Activated naive CD8-positive, alpha-beta T cell treated with anti-CD3 and anti-CD28 coated beads, Interleukin-2, amount 50 U/mL, for 16 hours (primary cell): Measurements from ENCODE around the gene NR1I3.
A peak's percentile ranks its signal among the peaks of the same experiment; 100 is the strongest.
"Not testable (repeated sequence)": the region's sequence is repeated elsewhere in the genome, so short reads cannot be mapped to it uniquely, and the experiment has no call there.

Source experiments
- DNase-seq: peaks from one replicate; pipeline ENCODE4 v3.0.0-alpha.2; 2020; ENCODE audit warnings: low read depth, low spot score

The NR1I3 gene, protein sequence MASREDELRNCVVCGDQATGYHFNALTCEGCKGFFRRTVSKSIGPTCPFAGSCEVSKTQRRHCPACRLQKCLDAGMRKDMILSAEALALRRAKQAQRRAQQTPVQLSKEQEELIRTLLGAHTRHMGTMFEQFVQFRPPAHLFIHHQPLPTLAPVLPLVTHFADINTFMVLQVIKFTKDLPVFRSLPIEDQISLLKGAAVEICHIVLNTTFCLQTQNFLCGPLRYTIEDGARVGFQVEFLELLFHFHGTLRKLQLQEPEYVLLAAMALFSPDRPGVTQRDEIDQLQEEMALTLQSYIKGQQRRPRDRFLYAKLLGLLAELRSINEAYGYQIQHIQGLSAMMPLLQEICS

GRCh38 chr1:161238039-161238473 is at the start of gene NR1I3:
TSS of gene NR1I3 (minus strand) at chr1:161238203. CDS start at chr1:161236565, 1,638 bp downstream.
- no peak for DNase-seq

DNA sequence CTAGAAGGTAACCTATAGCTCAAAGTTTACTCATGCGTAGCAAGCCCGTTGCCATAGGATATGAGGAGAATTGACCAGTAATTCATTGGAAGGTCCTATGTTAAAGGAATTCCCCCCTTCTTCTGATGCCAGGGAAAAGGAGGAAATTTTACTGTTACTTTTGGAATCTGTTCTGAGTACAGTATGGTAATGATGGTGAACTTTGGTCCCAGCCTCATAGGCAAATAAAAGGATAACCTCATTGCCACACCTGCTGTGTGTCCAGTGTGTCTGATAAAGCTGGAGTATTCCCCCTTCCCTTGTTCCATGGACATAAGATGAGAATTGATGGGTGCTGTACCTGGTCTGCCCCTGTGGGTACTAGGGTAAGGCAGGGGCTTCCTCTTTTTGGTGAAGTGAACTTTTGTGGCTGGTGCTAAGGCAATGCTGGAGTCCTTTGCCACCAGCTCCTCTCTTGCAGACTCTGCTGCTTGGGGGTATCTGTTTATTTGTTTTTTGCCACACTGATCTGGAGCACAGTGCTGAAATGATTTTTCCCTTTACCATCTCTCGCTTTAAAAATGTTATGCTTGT is 49.6 kb upstream of the NR1I3 start:
- DNase-seq = no peak

DNA sequence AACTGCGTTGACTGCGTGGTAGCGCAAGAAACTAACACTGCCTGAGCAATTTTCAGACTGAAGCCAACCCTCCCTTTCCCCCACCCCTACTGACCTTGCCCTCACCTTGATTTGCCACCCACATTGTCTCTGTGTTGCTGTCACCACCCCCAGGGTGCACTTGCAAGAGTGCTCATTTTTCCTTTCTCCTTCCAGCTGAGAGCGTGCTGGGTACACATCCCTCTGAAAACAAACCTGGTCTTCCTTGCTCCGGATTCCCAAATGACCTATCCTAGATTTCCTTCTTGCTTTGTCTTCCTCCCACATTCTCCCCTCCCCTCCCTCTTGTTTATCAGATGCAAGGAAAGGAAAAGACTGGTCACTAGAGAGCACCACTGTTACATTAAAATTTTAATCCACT is 47.5 kb upstream of the NR1I3 start:
- DNase-seq = no peak

GRCh38 chr1:161285113-161285512 is 47.1 kb upstream of the NR1I3 start:
- DNase-seq = no peak

DNA sequence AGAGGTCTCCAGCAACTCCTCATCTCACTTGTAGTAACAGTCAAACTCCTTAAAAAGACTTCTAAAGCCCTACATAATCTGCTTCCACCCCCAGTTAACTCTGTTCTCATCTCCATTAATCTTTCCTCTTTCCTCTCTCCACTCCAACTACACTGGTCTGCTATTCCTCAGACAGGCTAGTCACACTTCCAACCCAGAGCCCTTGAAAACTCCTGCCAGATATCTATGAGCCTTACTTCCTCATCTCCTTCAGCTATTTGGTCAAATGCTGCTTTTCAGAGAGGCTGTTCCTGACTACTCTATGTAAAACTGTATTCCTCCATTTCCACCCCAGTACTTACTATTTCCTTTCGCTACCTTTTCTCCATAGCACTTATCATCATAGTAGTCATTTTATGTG is 45.0 kb upstream of the NR1I3 start:
- DNase-seq = no peak

DNA sequence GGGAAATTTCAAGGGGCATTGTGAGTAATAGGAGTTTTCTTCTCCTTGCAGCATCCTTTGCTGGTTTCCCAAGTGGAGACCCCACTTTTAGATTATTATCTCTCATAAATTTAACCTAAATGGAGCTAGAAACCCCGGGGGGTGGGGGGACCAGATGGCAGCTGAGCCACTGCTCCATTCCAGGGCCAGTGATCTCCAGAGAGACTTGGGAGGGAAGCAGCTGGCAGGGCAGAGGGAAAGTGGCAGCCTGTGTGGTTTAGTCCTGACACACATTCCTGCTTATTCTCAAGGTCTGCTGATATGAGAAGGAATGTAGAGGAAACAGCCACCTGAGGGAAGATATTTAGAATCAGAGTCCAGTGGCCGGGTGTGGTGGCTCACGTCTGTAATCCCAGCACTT is 36.9 kb upstream of the NR1I3 start:
- no peak for DNase-seq

DNA sequence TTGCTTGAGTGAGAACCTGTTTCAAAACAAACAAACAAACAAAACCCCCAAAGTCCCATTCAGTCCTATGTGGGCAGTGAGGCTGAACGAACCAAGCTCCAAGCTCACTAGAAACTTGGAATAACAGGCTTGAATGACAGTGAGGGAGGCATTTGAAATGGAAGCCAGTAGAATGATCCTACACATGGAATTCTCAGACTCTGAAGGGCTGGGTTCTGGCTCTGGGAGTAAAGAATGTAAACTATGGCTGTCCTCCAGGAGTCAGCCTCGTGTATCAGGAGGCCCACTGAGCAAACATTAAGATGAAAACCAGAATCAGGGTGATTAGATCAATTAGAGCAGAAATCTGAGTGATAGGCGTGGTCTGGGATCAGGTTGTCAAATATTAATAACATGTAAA is 35.4 kb upstream of the NR1I3 start:
- no peak for DNase-seq

DNA sequence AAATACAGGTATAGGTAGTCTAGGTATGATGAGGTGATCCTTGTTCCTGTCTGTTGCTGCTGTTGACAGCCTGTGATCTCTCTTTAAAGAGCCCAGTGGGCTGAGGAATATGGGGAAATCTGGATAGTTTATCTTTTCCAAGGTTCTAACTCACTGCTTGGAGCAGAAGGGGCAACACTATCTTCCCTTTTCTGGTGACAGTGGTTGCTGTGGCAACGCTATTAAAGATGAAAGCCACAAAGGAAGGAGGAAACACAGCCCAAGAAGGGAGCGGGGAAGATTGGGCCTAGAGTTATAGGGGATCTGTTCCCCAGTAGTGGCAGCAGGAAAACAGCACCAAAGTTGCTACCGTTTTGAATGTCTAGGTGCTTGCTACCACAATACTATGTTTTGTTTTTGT is 29.3 kb upstream of the NR1I3 start:
- DNase-seq = no peak

DNA sequence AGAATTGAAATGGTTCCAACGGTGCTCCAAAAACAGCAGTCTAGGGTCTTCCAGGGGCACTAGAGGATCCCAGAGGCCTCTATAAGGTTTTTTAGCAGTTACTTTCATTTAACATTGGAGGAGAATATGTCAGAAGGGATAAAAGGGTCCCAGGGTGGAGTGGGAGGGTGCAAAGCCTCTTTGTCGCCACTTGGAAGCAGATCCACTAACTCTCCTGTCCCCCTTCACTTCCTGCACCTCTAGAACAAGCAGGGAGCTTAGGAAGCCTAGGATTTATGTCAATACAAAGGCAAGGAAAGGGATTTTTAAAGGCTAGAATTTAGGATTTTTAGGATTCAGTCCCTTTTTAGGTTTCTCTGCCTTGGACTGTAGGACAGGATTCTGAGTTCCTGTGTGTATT is 28.8 kb upstream of the NR1I3 start:
- no peak for DNase-seq

- DNase-seq = no peak
Observed at GRCh38 chr1:161266202-161266601, 28.2 kb upstream of the NR1I3 start.

GRCh38 chr1:161265305-161265704 is 27.3 kb upstream of the NR1I3 start:
- DNase-seq = no peak

DNA sequence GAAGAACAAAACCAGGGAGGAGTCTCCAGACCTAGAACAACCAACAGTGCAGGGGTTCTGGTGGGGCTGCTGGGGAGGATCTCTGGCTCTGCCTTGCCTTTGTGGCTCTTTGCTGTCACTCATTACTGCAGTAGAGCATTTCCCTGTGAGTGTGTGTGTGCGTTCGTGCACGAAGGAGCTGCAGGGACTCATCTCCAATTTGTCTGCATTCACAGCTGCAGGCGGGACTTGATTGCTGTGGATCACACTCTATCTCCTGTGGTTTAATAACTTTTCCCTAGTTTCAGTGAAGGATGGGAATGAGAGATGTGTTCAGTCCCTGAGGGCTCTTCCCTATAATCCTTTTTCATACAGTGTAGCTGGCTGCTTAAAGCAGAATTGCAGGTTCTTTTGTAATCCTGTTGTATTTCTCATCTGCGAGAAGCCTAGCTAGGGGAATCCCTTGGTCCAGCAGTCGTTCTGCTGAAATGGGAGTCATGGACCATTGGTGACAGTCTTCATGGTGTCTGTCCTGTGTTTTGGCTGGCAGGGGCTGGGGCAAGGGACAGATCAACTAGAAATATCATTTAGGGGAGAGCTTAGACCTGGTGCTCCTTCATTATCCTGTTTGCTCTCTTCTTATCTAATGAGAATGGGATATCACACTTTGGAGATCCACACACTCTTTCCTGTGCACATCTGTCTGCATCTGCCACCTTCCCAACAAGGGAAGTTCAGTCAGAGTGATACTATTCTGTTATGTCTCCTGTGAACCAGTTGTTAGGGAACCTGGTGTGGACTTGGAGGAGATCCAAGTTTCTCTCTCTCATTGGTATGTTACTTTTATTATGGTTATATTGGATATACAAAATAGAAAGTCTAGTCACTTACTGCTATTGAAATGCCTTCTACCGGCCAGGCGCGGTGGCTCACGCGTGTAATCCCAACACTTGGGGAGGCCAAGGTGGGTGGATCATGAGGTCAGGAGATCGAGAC is 23.5 kb upstream of the NR1I3 start:
- no peak for DNase-seq

- DNase-seq = no peak
Observed at GRCh38 chr1:161260376-161261260, 22.6 kb upstream of the NR1I3 start.

- DNase-seq = no peak
Observed at GRCh38 chr1:161259765-161260164, 21.8 kb upstream of the NR1I3 start.

- DNase-seq = no peak
Observed at GRCh38 chr1:161259345-161259702, 21.3 kb upstream of the NR1I3 start.

GRCh38 chr1:161258439-161259344 is 20.7 kb upstream of the NR1I3 start, which contains the start of gene PCP4L1:
TSS of gene PCP4L1 (plus strand) at chr1:161258745. CDS start at chr1:161258975, 230 bp downstream.
- DNase-seq = peak; percentile 18

DNA sequence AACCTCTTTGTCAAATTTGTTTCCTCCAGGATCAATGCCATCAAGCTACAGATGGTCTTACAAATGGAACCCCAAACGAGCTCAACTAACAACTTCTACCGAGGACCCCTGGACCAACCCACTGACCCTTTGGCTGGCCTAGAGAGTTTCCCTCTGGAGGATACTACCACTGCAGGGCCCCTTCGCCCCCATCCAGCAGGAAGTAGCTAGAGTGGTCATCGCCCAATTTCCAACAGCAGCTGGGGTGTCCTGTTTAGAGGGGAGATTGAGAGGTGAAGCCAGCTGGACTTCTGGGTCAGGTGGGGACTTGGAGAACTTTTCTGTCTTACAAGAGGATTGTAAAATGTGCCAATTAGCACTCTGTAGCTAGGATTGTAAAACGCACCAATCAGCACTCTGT is 19.1 kb upstream of the NR1I3 start:
- not testable (repeated sequence) for DNase-seq

- DNase-seq = not testable (repeated sequence)
Observed at GRCh38 chr1:161255955-161256520, 18.0 kb upstream of the NR1I3 start.

DNA sequence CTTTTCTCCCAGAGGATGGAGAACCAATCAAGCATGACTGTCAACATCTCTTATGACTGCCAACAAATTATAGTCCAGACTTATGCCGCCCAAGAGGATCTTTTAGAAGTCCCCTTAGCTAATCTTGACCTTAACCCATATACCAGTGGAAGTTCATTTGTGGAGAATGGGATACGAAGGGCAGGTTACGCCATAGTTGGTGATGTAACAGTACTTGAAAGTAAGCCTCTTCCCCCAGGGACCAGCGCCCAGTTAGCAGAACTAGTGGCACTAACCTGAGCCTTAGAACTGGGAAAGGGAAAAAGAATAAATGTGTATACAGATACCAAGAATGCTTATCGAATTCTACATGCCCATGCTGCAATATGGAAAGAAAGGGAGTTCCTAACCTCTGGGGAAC is 17.3 kb upstream of the NR1I3 start:
- DNase-seq = not testable (repeated sequence)

GRCh38 chr1:161251579-161251978 is 13.6 kb upstream of the NR1I3 start:
- DNase-seq = no peak
